Activated T-cell treated with anti-CD3 and anti-CD28 coated beads, Interleukin-2, amount 50 U/mL, for 4 hours (primary cell): ENCODE measurements around the gene OR4D9. TPM values are rescaled to one million over a fixed set of nuclear protein-coding genes. Genes with fewer than 3 reads are reported as not detected.
A peak's percentile ranks its signal among the peaks of the same experiment; 100 is the strongest.
"Not testable (repeated sequence)": the region's sequence is repeated elsewhere in the genome, so short reads cannot be mapped to it uniquely, and the experiment has no call there.

Experiments
- ATAC-seq, 2 donors: fragments of 200-7000 bp; cut with Tn5 transposase; one replicate each; pipeline ENCODE4 v1.10.0; 2021
- DNase-seq: peaks from one replicate; pipeline ENCODE4 v3.0.0-alpha.2; 2020
- H3K27me3 Mint-ChIP-seq: one replicate; pipeline ENCODE4 v1.8.0; 2021; ENCODE audit warnings: low read depth, mixed read lengths
- H3K36me3 Mint-ChIP-seq: one replicate; pipeline ENCODE4 v1.8.0; 2022; ENCODE audit warnings: mixed read lengths; ENCODE audit not compliant: insufficient read depth
- H3K4me1 Mint-ChIP-seq: one replicate; pipeline ENCODE4 v1.8.0; 2021; ENCODE audit warnings: low read depth, mixed read lengths
- H3K4me3 Mint-ChIP-seq: one replicate; pipeline ENCODE4 v1.8.0; 2021; ENCODE audit warnings: mild to moderate bottlenecking, moderate library complexity, mixed read lengths
- H3K9me3 Mint-ChIP-seq: one replicate; pipeline ENCODE4 v1.8.0; 2021; ENCODE audit warnings: mixed read lengths
- total RNA-seq, 3 donors: library from RNA; stranded (reverse); gene quantifications; one replicate each; pipeline ENCODE4 v1.2.1, GENCODE V29; 2021

OR4D9 gene
- total RNA-seq, 3 donors from 2014 or later, result not detected

GRCh38 chr11:59542142-59542810, 30.9 kb downstream of the OR4D9 start:
- Mint-ChIP-seq H3K9me3 (no peaks in the 10 kb centered on the region), H3K4me1 (peaks cover 3% of the 10 kb centered on the region), H3K27me3 (no peaks in the 10 kb centered on the region), H3K36me3 (no peaks in the 10 kb centered on the region), H3K4me3 (no peak overlapping the region)
- DNase-seq, result no peak
- ATAC-seq, result no peak

GRCh38 chr11:59543713-59544112, 32.4 kb downstream of the OR4D9 start:
- not testable (repeated sequence) for H3K4me1 Mint-ChIP-seq, H3K36me3 Mint-ChIP-seq, DNase-seq, ATAC-seq, H3K27me3 Mint-ChIP-seq, H3K9me3 Mint-ChIP-seq, H3K4me3 Mint-ChIP-seq

GRCh38 chr11:59544869-59545178, 33.5 kb downstream of the OR4D9 start:
- Mint-ChIP-seq H3K27me3 (no peaks in the 10 kb centered on the region), H3K9me3 (no peaks in the 10 kb centered on the region), H3K4me1 (peaks cover 6% of the 10 kb centered on the region), H3K4me3 (no peak overlapping the region), H3K36me3 (no peaks in the 10 kb centered on the region)
- no peak for DNase-seq
- no peak for ATAC-seq

GRCh38 chr11:59545179-59546020, 34.1 kb downstream of the OR4D9 start:
- ATAC-seq, result no peak
- H3K36me3 Mint-ChIP-seq, result no peaks in the 10 kb centered on the region
- no peaks in the 10 kb centered on the region for H3K9me3 Mint-ChIP-seq
- no peak overlapping the region for H3K4me3 Mint-ChIP-seq
- no peaks in the 10 kb centered on the region for H3K27me3 Mint-ChIP-seq
- no peak for DNase-seq
- peaks cover 6% of the 10 kb centered on the region for H3K4me1 Mint-ChIP-seq

GRCh38 chr11:59547605-59548308, 36.4 kb downstream of the OR4D9 start:
- peaks cover 18% of the 10 kb centered on the region for H3K4me1 Mint-ChIP-seq
- not testable (repeated sequence) for H3K36me3 Mint-ChIP-seq, H3K27me3 Mint-ChIP-seq, ATAC-seq, H3K9me3 Mint-ChIP-seq, H3K4me3 Mint-ChIP-seq, DNase-seq

GRCh38 chr11:59548309-59548656, 36.9 kb downstream of the OR4D9 start:
- H3K4me3 Mint-ChIP-seq, result no peak overlapping the region
- no peaks in the 10 kb centered on the region for H3K36me3 Mint-ChIP-seq
- ATAC-seq (no peak), DNase-seq (no peak)
- peaks cover 19% of the 10 kb centered on the region for H3K4me1 Mint-ChIP-seq
- H3K9me3 Mint-ChIP-seq, result no peaks in the 10 kb centered on the region
- H3K27me3 Mint-ChIP-seq, result peaks cover 5% of the 10 kb centered on the region

- DNase-seq, result peak; percentile 83
- Mint-ChIP-seq H3K9me3 (no peaks in the 10 kb centered on the region), H3K36me3 (no peaks in the 10 kb centered on the region), H3K27me3 (peaks cover 5% of the 10 kb centered on the region), H3K4me3 (peak overlapping the region; percentile 87), H3K4me1 (peaks cover 21% of the 10 kb centered on the region)
- ATAC-seq, result peak; percentile 94 to 95
Observed at GRCh38 chr11:59550368-59550841, 39.1 kb downstream of the OR4D9 start.

- peaks cover 5% of the 10 kb centered on the region for H3K27me3 Mint-ChIP-seq
- no peaks in the 10 kb centered on the region for H3K9me3 Mint-ChIP-seq
- peak overlapping the region; percentile 87 for H3K4me3 Mint-ChIP-seq
- no peaks in the 10 kb centered on the region for H3K36me3 Mint-ChIP-seq
- ATAC-seq, result peak; percentile 59 to 64
- peak; percentile 79 for DNase-seq
- H3K4me1 Mint-ChIP-seq, result peaks cover 28% of the 10 kb centered on the region
Observed at GRCh38 chr11:59550842-59551658, 39.7 kb downstream of the OR4D9 start.

- Mint-ChIP-seq H3K27me3 (peaks cover 5% of the 10 kb centered on the region), H3K4me1 (peaks cover 34% of the 10 kb centered on the region), H3K36me3 (no peaks in the 10 kb centered on the region), H3K9me3 (no peaks in the 10 kb centered on the region), H3K4me3 (peak overlapping the region; percentile 87)
- DNase-seq, result no peak
- ATAC-seq, result no peak
Observed at GRCh38 chr11:59551659-59552521, 40.6 kb downstream of the OR4D9 start.

GRCh38 chr11:59552844-59553243, 41.5 kb downstream of the OR4D9 start:
- H3K4me1 Mint-ChIP-seq, result peaks cover 40% of the 10 kb centered on the region
- ATAC-seq (no peak), DNase-seq (no peak)
- H3K36me3 Mint-ChIP-seq, result no peaks in the 10 kb centered on the region
- H3K4me3 Mint-ChIP-seq, result peak overlapping the region; percentile 67
- peaks cover 5% of the 10 kb centered on the region for H3K27me3 Mint-ChIP-seq
- no peaks in the 10 kb centered on the region for H3K9me3 Mint-ChIP-seq

GRCh38 chr11:59553323-59553722, 42.0 kb downstream of the OR4D9 start:
- peaks cover 41% of the 10 kb centered on the region for H3K4me1 Mint-ChIP-seq
- peaks cover 5% of the 10 kb centered on the region for H3K27me3 Mint-ChIP-seq
- ATAC-seq (no peak), DNase-seq (no peak)
- no peak overlapping the region for H3K4me3 Mint-ChIP-seq
- H3K9me3 Mint-ChIP-seq, result no peaks in the 10 kb centered on the region
- no peaks in the 10 kb centered on the region for H3K36me3 Mint-ChIP-seq

GRCh38 chr11:59555601-59556114, 44.3 kb downstream of the OR4D9 start:
- no peaks in the 10 kb centered on the region for H3K9me3 Mint-ChIP-seq
- DNase-seq (no peak), ATAC-seq (no peak)
- H3K4me3 Mint-ChIP-seq, result peak overlapping the region; percentile 80
- H3K4me1 Mint-ChIP-seq, result peaks cover 47% of the 10 kb centered on the region
- H3K36me3 Mint-ChIP-seq, result no peaks in the 10 kb centered on the region
- peaks cover 6% of the 10 kb centered on the region for H3K27me3 Mint-ChIP-seq
